Measurements from ENCODE around the gene FOXP1.
A peak's percentile ranks its signal among the peaks of the same experiment; 100 is the strongest.

FOXP1 gene

DNA sequence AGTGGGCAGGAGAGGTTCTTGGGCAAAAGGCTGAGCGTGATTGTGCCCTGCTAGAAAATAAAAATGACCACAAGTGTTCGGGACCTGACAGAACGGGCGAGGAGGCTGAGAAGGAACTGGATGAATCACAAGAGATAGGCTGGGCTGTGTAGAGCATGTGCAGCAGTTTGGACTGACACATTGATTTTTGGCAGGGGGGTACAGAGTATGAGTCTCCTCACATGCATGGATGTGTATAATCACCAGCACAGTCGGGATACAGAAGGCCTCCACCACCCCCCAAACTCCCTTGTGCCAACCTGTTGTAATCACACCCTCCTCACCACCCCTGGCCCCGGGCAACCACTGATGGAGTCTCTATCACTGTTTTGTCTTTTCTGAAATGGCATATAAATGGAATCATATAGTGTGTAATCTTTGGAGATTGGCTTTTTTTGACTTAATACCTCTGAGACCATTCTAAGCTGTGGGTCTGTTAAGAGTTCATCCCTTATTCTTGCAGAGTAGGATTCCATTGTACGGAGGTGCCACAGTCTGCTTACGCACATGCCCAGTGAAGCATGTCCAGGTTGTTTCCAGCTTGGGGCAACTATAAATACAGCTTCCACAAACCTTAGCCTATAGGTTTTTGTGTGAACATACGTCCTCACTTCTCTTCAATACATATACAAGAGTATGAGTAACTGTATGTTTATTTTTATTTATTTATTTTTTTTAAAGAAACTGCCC is 438.8 kb downstream of the FOXP1 start:
- no peak for DNase-seq (ENCODE audit: low read depth)

GRCh38 chr3:71143493-71143892 is 440.0 kb downstream of the FOXP1 start:
- no peak for DNase-seq (ENCODE audit: low read depth)

- DNase-seq (ENCODE audit: low read depth), result no peak
Observed at GRCh38 chr3:71142441-71143161, 440.9 kb downstream of the FOXP1 start.

- no peak for DNase-seq (ENCODE audit: low read depth)
Observed at GRCh38 chr3:71140477-71140876, 443.1 kb downstream of the FOXP1 start.

DNA sequence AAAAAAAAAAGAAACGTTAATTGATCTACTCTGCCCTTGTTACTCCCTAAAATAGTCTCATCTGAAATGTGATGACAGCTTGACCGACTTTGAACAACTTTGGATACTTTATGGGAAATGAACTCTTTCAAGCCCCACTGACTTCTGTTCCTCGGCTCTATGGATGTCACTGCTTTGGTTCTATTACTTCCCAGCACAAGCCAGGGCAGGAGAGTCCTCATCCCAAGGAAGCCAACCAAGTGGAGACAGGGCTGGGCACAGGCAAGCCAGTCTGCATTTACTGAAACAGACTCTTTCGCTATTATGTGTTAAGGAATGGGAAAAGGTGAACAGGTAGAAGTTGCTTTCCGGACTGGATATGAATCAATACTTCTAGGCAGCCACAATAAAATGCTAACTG is 444.0 kb downstream of the FOXP1 start:
- no peak for DNase-seq (ENCODE audit: low read depth)

GRCh38 chr3:71138410-71138809 is 445.1 kb downstream of the FOXP1 start:
- no peak for DNase-seq (ENCODE audit: low read depth)

DNA sequence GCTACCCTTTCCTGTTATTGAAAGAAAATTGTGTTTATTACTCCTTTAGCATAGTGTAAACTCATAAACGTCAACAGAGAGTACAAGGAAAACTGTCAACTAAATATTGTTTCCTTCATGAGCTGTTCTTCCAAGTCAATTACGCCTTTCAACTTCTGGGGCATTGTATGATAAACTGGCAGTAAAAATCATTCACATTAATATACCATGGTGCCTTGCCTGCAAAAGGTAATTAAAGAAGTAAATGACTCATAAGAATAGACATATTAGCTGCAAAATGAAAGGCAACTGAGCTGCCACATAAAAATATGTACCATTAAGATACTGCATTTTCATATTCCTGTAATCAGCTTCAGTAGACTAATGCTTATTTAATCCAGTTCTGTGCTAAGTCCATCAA is 447.3 kb downstream of the FOXP1 start:
- DNase-seq (ENCODE audit: low read depth), result no peak

- no peak for DNase-seq (ENCODE audit: low read depth)
Observed at GRCh38 chr3:71135373-71136088, 448.0 kb downstream of the FOXP1 start.

DNA sequence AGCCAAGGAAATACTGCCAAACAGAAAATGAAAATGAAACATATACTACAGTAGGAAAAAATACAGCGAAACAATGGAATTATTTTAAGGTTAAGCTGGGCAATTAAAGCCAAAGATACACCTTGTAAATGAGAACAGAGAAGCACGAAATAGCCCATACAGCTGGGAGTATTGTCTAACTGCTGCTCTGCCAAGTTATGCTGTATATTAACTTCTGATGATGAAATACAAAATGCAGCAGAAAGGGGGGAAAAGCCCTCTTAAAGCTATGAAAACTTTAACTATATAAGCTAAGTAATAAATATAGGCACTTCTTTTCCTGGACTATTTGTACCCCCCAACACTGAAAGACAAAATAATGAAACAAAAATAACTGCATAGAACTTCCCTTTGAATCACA is 449.0 kb downstream of the FOXP1 start:
- no peak for DNase-seq (ENCODE audit: low read depth)

DNA sequence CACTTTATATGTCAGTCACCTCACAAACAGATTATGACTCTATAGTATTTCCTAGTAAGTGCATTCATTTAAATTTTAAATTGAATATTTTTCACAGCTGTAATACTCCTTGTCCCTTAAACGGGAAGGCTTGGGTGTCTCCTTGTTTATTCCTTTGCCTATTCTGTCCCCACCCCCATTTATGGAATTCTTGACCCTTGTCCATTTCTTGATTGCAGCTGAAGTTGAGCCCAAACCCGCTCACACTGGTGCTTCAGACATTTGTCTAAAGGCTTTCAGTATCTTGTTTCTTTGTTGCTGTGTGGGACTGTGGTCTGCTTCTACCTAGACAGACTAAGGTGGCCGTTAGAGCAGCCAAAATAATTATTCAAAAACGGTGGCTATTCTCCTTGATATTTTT is 449.7 kb downstream of the FOXP1 start:
- no peak for DNase-seq (ENCODE audit: low read depth)

DNA sequence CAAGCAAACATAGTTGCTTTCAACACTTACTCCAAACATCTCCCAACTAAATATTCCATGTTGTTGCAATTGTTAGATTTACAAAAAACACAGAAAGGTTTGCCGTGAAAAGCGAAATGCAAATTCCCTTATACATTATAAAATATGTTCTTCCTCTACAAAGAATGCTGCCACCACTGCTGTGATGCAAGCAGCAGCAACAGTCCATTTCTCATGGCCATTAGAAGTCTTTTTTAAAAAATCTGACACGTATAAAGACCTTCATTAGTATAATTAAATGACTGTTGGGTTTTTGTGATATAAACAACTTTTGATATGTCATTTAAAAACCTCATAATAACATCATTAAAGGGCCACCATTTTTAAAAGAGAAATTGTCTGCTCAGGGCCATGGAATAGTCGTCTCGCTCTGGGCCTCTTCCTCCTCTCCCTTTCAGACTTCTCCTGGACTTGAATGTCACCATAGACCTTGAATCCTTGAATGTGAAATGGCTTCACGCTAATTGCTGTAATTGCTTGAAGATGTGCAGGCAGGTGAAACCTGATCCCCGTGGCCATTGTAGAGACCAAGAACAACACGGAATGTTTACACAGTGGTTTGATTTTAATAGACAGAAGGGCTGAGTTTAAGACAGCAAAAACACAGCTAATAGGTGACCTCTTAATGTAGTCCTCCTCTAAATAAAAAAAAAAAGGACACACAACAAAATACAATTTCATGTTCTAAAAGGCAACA is 450.4 kb downstream of the FOXP1 start:
- DNase-seq (ENCODE audit: low read depth), result no peak

DNA sequence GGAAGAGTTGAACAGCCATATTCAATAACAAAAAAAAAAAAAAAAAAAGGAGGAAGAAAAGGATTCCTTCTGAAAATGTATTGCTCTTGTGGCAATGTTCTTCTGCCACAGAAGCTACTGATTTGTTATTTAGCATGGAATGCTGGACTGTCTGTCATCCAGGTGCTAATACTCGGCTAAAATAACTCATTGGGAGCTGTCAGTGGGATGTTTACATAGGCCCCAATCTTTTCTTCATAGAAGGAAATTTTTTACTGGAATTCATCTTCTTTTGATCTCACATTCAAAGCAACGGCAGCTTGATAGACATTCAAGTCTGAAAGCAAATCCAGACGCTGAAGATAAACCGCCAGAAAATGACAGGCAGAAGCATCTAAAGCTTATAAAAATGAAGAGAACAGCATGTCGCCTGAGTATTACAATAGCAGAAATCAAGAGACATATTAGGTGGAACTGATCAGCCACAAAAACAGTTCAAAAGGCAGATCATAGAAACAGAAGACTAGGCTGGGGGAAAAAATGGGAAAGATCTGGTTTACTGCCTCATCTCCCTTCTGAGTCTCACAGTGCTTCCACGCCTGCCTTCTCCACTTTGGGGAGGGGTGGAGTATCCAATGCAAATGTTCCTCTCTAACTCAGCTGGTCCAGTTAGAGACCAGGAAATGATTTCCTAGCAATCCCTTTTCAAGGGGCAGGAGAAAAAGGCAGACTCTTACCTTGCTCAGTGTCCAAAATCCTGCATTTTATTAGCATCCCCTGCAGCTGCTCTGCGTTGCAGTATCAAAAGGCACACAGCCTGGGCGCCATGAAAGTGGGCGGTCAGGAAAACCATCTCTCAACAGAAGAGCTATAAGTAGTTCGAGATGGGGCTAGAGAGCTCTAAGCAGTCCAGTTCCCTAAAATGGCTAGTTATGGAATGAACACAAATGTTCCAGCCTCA is 451.9 kb downstream of the FOXP1 start:
- no peak for DNase-seq (ENCODE audit: low read depth)

- peak; percentile 62 for DNase-seq (ENCODE audit: low read depth)
Observed at GRCh38 chr3:71130471-71131374, 452.8 kb downstream of the FOXP1 start.

GRCh38 chr3:71129611-71130431 is 453.7 kb downstream of the FOXP1 start:
- DNase-seq (ENCODE audit: low read depth), result peak; percentile 27

DNA sequence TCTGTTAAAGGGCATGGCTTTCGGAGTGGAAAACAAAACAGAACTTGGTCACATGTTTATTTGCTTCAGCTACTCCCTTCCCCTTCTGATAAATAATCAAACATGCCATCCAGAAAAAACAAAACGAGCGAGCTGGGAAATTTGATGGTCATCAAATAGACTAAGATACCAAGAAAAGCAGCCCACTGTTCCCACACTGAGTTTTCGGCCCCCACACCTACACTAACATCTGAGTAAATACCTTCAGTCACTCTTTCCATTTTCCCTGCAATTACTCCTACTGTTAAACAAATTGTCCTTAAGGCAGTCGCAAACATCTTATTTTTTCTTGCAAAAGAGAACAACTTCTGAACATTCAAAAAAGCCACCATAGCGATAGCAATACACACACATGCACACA is 454.6 kb downstream of the FOXP1 start:
- DNase-seq (ENCODE audit: low read depth), result no peak

- no peak for DNase-seq (ENCODE audit: low read depth)
Observed at GRCh38 chr3:71127844-71128243, 455.7 kb downstream of the FOXP1 start.

DNA sequence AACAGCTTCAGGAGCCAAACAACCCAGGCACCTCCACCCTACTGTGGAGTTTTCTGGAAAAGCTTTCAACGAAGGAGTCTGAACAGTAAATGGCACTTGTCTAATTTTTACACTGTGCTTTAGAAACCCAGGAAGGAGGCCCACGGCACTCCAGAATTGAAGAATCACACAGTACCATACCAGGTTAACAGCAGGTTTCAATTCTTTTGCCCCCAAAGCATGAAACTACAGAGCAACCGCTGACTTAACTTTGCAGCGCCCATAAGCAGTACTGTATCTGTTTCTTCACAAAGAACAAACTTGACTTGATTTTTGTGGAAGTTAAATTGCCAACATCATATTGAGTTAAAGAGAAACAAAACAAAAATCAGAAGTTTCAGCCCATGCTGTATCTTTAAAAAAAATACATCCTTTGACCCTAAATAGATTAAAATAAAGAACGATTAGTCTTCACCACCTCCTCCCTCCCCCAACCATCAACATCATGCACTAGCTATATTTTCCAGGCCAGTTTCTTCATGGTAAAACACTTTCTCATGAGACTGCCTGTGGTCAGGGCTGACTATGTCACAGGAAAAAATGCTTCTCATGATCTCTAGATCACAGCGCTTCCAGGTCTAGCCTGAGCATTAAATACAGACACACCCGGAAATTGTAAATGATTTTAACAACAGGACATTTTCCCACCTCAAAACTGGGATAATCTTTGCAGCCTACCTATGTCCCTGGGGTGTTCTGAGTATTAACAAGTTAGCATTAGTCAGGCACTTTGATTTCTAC is 456.3 kb downstream of the FOXP1 start:
- DNase-seq (ENCODE audit: low read depth), result peak; percentile 27

- no peak for DNase-seq (ENCODE audit: low read depth)
Observed at GRCh38 chr3:71125738-71126137, 457.8 kb downstream of the FOXP1 start.
